GM19043 (cell line): ENCODE measurements around the gene TNFAIP8L2.

Source experiments
- ATAC-seq: cut with Tn5 transposase; IDR thresholded peaks from one replicate; pipeline ENCODE4 v1.9.1; 2021; ENCODE audit warnings: low read depth; ENCODE audit not compliant: unreplicated experiment

Gene TNFAIP8L2

DNA sequence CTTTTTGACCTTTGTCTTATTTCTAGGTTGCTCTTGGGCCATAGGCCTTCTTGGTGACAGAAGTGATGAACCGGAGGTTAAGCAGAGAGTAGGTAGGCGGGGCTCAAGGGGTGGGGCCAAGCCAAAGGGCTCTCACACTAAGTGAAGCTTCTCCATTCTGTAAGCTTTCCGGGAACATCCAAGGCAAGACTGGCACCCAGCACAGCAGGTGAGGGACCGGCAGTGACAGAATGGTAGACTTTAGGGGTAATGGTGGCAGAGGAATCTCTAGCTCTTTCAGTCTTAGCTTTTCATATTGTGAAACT, at the start of gene TNFAIP8L2:
Gene TNFAIP8L2 (plus strand): TSS at position 135 of the 305 bp plus-strand sequence. CDS start 2,049 bp downstream, outside the sequence.
- ATAC-seq, result peak; percentile 60

DNA sequence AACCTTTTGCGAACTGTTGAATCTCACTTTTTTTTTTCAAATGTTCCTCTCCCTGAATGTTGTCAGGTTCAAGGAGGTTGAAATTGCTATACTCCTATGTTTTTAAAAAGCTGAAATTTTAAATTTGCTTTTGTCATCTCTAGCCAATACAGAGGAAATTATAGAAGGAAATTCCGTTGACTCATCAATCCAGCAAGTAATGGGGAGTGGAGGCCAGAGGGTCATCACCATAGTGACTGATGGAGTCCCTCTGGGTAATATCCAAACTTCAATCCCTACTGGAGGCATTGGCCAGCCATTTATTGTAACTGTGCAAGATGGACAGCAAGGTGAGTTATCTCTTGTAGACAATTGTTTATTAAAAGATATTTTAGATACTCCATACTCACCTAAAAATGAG, 49.6 kb upstream of the TNFAIP8L2 start:
- no peak for ATAC-seq

DNA sequence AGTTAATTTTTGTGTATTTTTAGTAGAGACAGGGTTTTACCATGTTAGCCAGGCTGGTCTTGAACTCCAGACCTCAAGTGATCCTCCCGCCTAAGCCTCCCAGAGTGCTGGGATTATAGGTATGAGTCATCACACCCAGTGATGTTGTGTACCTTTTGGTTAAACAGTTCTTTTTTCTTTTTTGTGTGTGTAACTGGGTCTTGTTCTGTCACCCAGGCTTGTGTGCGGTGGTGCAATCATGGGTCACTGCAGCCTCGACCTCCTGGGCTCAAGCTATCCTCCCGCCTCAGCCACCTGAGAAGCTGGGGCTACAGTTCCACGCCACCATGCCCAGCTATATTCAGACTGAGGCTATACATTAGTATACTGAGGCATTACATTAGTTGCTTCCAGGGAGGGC, 48.1 kb upstream of the TNFAIP8L2 start:
- ATAC-seq, result no peak

DNA sequence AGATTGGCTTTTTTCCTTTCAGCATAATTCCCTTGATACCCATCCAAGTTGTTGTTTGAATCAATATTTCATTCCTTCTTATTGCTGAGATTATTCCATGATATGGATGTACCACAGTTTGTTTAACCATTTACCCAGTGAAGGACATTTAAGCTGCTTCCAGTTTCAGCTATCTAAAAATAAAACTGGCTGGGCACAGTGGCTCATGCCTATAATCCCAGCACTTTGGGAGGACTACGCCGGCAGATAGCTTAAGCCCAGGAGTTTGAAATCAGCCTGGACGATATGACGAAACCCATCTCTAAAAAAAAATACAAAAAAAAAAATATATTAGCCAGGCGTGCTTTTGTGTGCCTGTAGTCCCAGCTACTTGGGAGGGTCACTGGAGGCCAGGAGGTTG, 42.6 kb upstream of the TNFAIP8L2 start:
- ATAC-seq, result no peak

DNA sequence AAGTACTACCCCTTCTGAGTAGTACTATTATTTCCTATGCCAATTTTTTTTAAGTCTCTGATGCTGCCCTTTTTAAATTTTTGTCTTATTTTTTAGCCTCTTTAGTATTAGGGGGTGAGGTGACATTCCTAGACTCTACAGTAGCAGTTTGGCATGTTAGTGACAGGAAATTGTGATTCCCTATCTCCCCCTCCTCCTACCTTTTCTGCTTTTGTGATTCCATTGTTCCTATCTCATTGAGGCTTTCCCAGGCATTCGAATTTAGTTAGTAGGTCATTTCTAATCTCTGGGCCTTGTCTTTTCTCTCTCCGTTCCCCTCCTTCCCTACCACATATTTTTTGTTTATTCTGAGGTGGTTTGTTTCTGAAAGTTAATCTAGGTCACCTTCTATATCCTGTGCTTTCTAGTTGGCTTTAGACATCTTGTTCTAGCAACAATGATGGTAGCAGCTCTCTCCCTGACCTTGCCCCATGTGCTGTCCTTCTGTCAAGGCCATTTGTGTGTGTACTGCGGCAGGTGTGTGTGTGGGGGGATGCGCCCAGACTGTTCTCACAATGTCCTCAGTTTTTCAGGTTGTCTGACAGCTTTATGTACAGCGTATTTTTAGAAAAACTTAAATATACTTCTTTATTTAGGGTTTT, 31.6 kb upstream of the TNFAIP8L2 start:
- no peak for ATAC-seq

DNA sequence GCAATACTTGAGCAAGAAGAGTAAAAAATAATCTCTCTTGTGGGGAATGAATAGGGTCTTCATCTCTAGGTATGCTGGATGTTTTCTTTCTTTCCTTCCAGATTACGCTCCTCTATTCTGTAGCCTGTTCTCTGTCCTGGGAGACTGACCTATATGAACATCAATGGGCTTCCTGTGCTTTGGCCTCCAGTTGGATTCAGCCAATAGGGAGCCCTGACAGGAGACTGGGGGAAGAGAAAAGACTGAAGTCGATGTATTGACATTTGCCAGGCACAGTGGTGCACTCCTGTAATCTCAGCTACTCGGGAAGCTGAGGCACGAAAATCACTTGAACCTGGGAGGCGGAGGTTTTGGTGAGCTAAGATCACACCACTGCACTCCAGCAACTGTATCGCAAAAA, 27.6 kb upstream of the TNFAIP8L2 start:
- no peak for ATAC-seq

DNA sequence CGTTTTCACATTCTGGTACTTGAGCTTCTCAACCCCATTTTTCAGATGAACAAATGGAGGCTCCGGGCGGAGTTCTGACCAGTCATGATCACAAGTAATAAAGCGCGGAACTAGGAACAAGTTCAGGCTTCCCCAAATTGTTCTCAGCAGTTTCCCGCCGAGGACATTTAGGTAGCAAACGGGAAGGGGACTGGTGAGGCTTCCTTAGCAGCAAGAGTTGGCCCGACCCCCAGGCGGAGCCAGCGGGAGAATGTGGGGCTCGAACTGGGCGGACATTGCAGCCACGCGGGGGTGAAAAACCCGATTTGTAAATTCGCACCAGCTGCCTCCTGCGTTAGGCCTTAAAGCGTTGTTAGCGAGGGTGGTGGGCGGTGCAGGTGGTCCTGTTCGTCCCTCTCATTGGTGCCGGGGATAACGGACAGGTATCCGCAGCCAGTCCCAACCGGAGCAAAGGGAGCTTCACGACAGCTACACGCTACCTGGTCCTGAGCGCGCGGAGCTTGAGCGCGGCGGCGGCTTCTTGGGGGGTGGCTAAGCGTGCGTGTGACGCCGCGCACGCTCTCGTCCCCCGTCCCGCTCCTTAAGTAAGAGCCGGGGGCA, 25.4 kb upstream of the TNFAIP8L2 start:
- ATAC-seq, result peak; percentile 90

DNA sequence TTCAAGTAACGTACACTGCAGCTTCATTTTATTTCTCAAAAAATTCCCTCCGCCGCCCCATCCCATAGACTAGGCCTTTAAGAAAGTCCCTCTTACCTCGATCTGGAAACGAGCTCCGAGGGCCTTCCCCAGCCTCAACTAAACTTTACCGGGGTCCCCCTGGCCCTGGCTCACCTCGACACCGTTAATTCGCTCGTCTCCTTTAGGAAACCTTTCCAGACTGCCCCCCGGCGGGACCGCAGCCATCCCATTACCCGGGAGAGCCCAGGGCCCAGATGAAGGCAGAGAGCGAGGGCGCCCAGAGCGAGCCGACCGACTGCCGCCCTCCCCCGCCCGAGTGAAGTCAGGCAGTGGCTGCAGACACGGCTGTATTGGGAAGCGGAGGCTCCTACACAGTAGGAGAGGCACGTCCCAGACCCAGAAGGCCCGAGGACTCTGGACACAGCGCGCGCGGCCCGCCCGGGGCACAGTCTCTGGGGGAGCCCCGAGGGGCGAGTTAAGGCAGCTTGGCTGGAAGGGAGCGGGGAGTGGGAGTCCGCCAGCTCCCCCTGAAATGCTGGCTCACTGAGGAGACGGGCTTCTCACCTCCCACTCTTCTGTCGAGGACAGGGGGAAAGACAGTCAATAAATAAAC, 24.6 kb upstream of the TNFAIP8L2 start:
- ATAC-seq, result no peak

DNA sequence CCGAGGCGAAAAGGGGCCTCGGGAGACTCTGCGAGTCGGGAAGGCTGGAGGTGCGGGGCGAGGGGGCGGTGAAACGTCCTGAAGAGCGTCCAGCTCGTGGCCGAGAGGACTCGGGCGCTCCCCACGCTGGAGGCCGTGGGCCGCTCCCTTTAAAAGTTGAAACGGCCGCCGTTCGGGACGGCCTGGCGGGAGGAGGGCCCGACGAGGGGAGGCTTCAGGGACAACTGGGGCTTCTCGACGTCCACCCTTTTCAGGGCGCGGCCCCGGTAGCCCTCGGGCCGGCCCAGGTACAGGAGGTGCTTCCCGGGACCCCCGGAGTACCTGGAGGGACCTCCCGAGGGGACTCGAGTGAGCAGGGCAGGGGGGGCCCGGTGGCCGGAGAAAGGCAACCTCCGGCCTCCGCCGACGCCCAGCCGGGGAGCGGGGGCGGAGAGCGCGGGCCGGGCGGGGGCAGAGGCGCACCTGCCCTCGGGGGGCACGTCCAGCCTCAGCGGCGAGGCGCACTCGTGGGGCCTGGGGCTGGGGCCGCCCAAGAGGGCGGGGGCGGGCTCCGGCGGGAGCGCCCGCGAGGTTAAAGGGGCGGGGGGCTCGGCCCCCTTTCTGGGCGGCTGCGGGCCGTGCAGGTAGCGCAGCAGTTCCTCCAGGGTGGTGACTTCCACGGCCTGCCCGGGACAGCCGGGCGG, 24.0 kb upstream of the TNFAIP8L2 start:
- ATAC-seq, result no peak

DNA sequence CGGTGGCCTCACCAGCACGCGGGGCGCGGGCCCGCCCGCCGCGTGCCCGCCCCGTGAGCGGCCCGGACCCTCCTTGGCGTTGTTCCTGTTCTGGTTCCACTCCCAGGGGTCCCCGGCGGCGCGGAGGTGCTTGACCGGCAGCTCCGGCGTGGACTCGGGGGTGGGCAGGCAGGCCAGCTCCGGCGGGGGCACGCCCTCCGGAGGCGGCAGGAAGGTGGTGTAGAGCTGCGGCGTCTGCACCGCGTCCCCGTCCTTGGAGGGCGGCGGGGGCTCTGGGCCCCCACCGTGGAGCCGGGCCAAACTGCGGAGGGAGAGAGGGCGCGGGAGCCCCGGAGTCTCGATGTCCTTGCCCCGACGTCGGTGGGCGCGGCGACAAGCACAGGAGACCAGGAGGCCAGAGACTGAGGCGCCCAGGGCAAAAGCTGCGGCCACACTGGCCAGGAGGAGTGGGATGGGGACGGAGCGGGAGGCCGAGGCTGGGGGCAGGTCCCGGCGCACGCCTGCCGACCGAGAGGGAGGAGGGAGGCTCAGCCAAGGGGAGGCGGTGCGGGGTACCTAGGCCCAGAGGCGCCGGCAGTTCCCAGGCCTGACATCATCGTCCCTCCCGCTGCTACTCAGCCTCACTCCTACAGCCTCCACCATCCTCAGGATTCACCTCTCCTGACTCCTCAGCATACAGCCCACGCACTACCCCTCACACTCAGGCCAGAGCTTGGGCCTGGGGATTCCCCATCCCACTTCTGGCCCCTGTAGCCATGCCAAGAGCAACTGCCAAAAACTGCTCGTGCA, 23.2 kb upstream of the TNFAIP8L2 start:
- no peak for ATAC-seq

DNA sequence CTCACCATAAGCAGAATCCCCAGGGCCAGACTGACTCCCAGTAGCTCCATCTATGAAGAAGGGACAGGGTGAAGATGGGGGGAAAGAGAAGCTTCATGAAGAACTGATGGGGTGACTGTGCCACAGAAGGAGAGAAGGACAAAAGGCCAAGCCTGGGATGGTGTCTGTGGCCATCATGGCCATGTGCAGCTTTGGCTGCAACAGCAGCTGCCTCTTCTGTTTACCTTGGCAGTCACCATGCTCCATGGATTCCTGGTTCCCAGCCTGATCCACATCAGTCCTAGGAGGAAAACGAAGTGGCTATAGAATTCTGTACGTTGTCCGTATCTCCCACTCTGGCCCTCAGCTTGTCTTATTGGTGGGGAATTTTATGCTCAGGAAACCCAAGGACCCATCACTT, 22.1 kb upstream of the TNFAIP8L2 start:
- no peak for ATAC-seq

DNA sequence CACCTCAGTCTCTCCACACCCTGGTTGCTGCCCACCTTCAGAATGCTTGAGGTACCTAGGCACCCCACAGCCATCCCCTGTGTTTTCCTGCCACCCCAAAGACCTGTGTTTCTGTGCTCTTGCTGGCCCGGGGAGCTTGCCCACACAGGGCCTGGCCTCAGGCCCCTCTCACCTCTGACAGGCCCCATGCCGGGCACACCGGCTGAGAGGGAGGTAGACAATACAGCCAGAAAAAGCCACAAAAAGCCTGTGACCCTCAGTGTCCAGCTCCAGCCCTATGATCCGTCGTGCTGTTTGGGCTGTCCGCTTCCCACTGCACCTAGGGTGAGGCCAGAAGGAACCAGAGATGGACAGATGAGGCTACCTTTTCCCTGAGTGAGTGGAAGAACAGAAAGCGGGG, 21.5 kb upstream of the TNFAIP8L2 start:
- no peak for ATAC-seq

DNA sequence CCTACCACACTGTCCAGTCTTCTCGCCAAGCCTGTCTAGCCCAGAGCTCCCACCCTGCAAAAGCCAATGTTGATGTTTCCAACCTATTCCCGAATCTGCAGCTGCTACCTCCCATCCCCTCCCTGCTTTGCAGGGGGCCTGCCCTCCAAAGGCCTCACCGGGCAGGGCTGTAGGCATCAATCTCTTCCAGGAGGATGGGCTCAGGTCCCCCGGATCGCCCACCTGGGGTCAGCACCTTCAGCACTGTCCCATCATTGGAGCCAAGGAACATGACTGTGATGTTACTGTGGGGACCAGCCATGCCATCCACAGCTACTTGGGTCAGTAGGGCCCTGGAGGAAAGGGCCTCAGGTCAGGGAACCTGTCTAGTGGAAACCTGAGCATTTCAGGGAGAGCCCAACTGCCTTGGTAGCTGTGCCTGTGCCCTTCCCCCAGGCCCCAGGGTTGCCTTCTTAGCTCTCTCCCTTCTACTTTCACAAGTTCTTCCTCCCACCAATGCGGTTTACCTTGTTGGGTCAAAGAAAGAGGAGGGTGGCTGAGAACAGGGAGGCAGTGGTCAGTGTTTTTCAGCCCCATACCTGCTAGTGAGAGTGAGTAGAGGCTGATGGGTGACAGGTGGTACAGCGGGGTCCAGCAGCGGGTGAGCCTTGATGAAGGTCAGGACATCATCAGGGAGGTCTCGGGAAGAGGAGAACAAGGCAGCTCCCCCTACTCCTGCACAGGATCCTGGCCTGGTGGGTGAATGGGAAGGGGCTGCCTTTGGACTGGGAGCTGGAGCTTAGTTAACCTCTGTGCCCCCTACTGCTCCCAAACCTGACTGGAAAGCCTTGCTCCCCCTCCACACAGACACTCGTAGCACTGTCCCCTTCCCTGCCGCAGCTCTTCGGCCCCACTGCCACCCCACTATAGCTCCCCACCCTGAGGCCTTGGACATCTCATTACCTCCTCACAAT, 20.7 kb upstream of the TNFAIP8L2 start:
- no peak for ATAC-seq

DNA sequence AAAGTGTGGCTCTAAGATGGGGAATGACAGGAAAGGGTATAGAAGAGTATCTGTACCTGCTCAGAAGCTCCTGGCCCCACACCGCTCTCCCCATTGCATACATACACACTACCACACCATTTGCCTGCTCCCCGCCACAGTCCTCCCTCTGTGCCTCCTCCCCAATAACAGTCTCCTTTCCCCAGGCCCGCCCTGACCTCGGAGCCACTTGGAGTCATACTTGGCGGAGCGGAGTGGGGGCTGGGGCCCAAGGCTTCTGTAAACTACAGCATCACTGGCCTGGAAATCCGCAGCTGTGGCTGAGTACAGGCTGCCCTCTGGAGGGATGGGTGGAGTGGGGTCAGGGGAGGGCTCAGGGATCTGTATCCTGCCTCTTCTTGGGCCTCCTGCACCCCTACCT, 18.7 kb upstream of the TNFAIP8L2 start:
- no peak for ATAC-seq

DNA sequence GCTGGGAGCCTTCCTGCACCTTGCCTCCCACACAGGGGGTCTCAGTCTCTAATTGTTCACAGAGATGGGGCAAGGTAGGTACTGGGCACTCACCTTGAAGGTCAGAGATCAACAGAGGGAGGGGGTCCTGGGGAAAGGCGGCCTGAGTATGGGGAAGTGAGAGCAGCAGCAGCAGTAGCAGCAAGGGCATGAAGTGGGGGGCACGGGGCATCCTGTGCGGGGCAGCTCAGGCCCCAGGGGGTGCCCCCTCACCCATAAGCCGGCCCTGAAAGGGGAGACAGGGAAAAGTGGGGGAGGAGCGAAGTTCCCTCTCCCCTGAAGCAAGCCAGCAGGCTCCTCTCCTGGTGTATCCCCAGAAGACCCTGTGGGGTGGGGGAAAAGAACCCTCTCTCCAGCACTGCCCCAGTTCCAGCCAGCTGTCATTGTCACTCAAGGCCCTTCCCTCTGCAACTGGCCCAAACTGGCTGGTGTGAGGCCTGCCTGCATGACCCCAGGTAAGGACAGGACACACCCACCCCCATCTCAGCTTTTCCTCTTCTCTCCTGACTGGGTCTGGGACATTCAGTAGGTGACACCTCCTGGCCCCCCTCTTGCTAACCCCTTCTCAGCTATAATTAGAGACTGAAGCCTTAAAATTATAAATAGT, 13.9 kb upstream of the TNFAIP8L2 start:
- ATAC-seq, result no peak

DNA sequence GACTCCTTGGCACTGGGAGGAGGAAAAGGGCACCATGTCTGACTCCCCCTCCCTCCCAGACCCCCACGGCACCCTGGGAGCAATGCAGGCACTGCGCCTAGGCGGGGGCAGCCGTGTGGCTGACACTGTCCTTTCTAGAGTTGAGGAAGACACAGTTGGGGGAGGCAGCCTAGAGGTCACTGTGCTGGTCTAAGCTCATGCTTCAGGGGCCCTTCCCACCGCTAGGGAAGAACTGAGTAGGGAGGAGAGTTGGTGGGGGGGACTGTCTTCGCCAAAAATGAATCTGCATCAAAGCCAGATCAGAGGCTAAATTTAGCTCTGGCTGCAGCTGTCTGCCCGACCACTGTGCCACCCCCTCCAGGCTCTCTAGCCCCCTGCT, 13.4 kb upstream of the TNFAIP8L2 start:
- ATAC-seq, result no peak

DNA sequence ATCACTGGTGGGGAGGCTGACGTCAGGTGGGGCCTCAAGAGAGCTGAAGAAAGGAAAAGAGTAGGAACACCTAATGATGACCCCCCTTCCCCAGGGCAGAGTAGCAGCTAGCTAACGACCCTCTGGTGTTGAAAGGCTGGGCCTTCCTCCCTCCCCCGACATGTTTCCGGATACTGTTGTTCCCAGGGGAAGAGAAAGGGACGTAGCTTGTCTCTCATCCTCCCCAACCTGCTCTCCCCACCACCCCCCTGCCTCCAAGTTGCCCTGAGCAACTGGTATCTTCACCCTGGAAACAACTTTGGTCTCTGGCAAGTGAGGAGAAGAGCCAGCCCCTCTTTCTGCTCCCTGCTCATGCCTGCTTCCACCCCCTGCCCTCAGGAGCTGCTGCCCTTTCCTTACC, 12.5 kb upstream of the TNFAIP8L2 start:
- ATAC-seq, result no peak

DNA sequence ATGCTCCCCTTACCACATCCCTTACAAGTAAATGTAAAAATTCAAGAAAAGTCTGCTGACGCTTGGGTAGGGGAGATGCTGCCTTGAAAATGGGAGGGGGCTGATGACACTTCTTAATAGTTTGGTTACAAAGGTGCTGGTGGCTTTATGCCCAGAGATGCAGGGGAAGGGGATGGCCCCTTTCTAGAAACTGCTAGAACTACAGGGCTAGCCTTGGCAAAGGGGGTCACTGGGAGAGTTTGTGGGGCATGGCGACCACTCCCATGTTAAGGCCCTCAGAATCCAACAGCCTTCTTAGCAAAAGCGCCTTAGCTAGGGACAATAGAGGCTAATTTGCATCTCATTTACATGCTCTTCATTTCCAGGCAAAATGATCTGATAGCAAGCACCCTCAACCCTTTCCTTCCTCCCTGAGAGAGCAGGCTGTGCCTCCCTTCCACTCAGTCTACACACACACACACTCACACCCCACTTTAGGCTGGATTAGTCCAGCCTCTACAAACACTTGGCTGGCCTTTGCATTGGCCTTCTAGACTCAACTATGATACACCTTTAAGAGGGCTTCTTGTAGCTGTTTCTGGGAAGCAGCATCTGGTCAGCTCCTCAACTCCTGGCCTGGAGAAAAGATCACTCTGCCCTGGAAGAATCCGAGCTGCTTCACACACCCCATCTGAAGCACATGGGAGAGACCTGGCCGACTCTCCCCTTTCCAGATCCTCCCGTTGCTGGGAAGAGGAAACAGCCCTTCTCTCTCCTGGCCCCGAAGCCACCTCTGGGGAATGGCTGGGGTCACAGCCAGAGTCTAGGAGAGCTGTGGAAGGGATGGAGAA, 11.8 kb upstream of the TNFAIP8L2 start:
- ATAC-seq, result no peak
